Ascending aorta (tissue), 2 donors: ENCODE measurements around the gene OR4Q3. TPM values are rescaled to one million over a fixed set of nuclear protein-coding genes. Genes with fewer than 3 reads are reported as not detected.
"Not testable (repeated sequence)": the region's sequence is repeated elsewhere in the genome, so short reads cannot be mapped to it uniquely, and the experiment has no call there.

Source experiments
- DNase-seq, 2 donors: peaks; one replicate each; pipeline ENCODE4 v3.0.0-alpha.2; 2019; ENCODE audit warnings: low spot score in 2 of 2
- H3K27ac ChIP-seq, 2 donors: fragments of 200-600 bp; sonication (generic); one replicate each; pipeline ENCODE4 v1.5.1; 2016 to 2017; ENCODE audit warnings: mild to moderate bottlenecking in 1 of 2
- H3K27me3 ChIP-seq: fragments of 200-600 bp; sonication (generic); one replicate; pipeline ENCODE4 v1.5.1; 2017
- H3K36me3 ChIP-seq, 2 donors: fragments of 200-600 bp; sonication (generic); one replicate each; pipeline ENCODE4 v1.5.1; 2016
- H3K4me1 ChIP-seq, 2 donors: fragments of 200-600 bp; sonication (generic); one replicate each; pipeline ENCODE4 v1.5.1; 2016 to 2017; ENCODE audit warnings: mild to moderate bottlenecking in 1 of 2
- H3K4me3 ChIP-seq, 2 donors: fragments of 200-600 bp; sonication (generic); one replicate each; pipeline ENCODE4 v1.5.1; 2016 to 2017; ENCODE audit warnings: mild to moderate bottlenecking in 1 of 2
- H3K9me3 ChIP-seq, 2 donors: fragments of 200-600 bp; sonication (generic); one replicate each; pipeline ENCODE4 v1.5.1; 2016
- CTCF ChIP-seq, 3 experiments: fragments of 200-600 bp in 2 of 3; fragments of 450-650 bp in 1 of 3; sonication (generic) in 2 of 3; IDR thresholded peaks; one replicate each; pipeline ENCODE4 v1.5.1; 2016 to 2019; ENCODE audit warnings: antibody characterized with exemption in 3 of 3, mild to moderate bottlenecking in 1 of 3, moderate library complexity in 1 of 3
- intact Hi-C: fragments of 100-400 bp; cut with DNase I; formaldehyde crosslinking; loops from one replicate; pipeline ENCODE4 v1.15.1; 2023
- total RNA-seq: library from RNA; depleted of rRNA; stranded (reverse); fragments of >200 nt; gene quantifications from one replicate; pipeline ENCODE4 v1.1.0, GENCODE V29; 2016

OR4Q3 gene
- total RNA-seq, 1 donor from 2014 or later = not detected

- no peak for TF ChIP-seq CTCF (IDR thresholded peaks at IDR 0.05)
- H3K27ac ChIP-seq = no peak overlapping the region
- H3K4me1 ChIP-seq = no peaks in the 10 kb centered on the region
- H3K27me3 ChIP-seq = no peaks in the 10 kb centered on the region
- H3K4me3 ChIP-seq = no peak overlapping the region
- intact Hi-C loops = no loop called here
- H3K36me3 ChIP-seq = no peaks in the 10 kb centered on the region
- DNase-seq = no peak
- peaks cover 0 to 7% of the 10 kb centered on the region in 2 donors for H3K9me3 ChIP-seq
These were observed 28.6 kb downstream of the OR4Q3 start for GRCh38 chr14:19771895-19772430.

DNA sequence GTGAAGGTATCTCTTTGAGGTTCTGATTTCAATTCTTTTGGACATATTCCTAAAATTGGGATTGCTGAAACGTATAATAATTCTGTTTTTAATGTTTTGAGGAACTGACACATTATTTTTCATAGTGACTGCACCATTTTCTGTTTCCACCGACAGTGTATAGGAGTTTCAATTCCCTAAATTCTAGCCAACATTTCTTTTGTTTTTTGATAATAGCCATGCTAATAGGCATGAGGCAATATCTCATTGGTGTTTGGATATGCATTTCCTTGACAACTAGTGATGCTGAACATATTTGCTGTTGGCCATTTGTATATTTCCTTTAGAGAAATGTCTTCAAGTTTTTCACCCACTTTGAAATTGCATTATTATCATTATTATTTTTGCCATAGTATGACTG is 29.1 kb downstream of the OR4Q3 start:
- H3K4me3 ChIP-seq, intact Hi-C loops, DNase-seq, H3K9me3 ChIP-seq, H3K27me3 ChIP-seq, H3K27ac ChIP-seq, H3K4me1 ChIP-seq, H3K36me3 ChIP-seq: not testable (repeated sequence)

GRCh38 chr14:19773204-19773603 is 29.8 kb downstream of the OR4Q3 start, which contains the start of gene OR4M1:
OR4M1 (plus strand) TSS chr14:19773504; CDS start chr14:19780323, 6,819 bp downstream.
- H3K4me3 ChIP-seq, H3K27me3 ChIP-seq, H3K36me3 ChIP-seq, DNase-seq, H3K4me1 ChIP-seq, H3K9me3 ChIP-seq, H3K27ac ChIP-seq, intact Hi-C loops: not testable (repeated sequence)

DNA sequence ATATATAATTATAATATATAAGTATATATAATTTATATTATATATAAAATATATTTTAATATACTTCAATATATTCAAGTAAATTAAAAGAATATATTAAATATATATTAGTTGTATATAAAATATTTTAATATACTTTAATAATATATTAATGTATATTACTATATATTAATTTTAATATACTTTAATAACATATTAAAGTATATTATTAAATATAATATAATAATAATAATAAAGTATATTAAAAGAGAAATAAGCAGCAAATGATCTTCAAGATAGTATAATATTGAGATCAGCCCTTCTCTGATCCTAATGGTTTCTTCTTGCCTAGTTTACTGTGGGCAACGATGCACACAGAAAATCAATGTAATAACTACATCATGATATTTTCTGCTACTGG is 32.2 kb downstream of the OR4Q3 start:
- H3K4me3 ChIP-seq = no peak overlapping the region
- no peak overlapping the region for H3K27ac ChIP-seq
- intact Hi-C loops = no loop called here
- H3K36me3 ChIP-seq = no peaks in the 10 kb centered on the region
- TF ChIP-seq CTCF (IDR thresholded peaks at IDR 0.05) = no peak
- no peaks in the 10 kb centered on the region for H3K27me3 ChIP-seq
- H3K4me1 ChIP-seq = no peaks in the 10 kb centered on the region
- no peak for DNase-seq
- peaks cover 0 to 7% of the 10 kb centered on the region in 2 donors for H3K9me3 ChIP-seq

DNA sequence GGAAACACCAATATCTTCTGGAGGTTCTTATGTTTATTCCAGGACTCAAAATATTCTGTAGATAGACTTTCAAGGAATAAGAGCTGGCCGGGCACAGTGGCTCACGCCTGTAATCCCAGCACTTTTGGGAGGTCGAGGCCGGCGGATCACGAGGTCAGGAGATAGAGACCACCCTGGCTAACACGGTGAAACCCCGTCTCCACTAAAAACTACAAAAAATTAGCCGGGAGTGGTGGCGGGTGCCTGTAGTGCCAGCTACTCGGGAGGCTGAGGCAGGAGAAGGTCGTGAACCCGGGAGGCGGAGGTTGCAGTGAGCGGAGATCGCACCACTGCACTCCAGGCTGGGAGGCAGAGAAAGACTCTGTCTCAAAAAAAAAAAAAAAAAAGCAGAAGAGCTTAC is 42.5 kb downstream of the OR4Q3 start:
- H3K4me3 ChIP-seq, H3K4me1 ChIP-seq, DNase-seq, H3K27me3 ChIP-seq, H3K36me3 ChIP-seq, H3K9me3 ChIP-seq, intact Hi-C loops, H3K27ac ChIP-seq: not testable (repeated sequence)

DNA sequence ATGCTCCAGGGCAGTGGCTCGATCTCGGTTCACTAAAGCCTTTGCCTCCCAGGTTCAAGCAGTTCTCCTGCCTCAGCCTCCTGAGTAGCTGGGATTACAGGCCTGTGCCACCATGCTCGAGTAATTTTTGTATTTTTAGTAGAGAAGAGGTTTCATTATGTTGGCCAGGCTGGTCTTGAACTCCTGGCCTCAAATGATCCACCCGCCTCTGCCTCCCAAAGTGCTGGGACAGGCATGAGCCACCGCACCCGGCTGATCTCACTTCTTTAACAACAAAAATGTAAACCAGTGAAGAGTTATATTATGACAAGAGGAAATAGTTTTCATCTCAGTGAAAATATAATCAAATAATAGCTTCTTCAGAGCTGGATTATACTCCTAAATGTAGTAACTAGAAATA is 43.9 kb downstream of the OR4Q3 start:
- H3K36me3 ChIP-seq, DNase-seq, H3K4me3 ChIP-seq, H3K4me1 ChIP-seq, H3K9me3 ChIP-seq, H3K27me3 ChIP-seq, H3K27ac ChIP-seq, intact Hi-C loops: not testable (repeated sequence)

DNA sequence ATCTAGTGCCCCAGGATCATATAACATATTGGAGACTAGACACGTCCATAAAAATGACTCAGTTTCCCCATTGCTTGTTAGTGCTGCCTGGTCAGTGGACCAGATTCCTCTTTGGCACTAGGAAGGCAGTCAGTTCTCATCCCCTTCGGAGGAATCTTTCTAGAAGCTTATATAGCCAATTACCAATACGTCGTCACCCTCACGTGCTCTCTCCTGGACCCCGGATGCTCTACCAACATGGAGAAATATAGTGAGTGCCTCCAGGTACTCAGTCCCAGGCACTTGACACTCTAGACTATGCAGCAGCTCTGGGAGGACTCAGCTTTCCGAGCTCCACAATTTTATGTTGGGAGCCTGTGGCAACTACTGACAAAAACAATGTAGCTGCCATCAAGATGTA is 44.8 kb downstream of the OR4Q3 start:
- H3K4me3 ChIP-seq, H3K36me3 ChIP-seq, H3K4me1 ChIP-seq, H3K9me3 ChIP-seq, DNase-seq, H3K27ac ChIP-seq, intact Hi-C loops, H3K27me3 ChIP-seq: not testable (repeated sequence)

DNA sequence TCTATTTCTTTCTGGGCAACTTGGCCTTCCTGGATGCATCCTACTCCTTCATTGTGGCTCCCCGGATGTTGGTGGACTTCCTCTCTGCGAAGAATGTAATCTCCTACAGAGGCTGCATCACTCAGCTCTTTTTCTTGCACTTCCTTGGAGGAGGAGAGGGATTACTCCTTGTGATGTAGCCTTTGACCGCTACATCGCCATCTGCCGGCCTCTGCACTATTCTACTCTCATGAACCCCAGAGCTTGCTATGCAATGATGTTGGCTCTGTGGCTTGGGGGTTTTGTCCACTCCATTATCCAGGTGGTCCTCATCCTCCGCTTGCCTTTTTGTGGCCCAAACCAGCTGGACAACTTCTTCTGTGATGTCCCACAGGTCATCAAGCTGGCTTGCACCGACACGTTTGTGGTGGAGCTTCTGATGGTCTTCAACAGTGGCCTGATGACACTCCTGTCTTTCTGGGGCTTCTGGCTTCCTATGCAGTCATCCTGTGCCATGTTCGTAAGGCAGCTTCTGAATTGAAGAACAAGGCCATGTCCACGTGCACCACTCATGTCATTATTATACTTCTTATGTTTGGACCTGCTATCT is 53.2 kb downstream of the OR4Q3 start:
- intact Hi-C loops, H3K27ac ChIP-seq, H3K4me3 ChIP-seq, H3K36me3 ChIP-seq, DNase-seq, H3K4me1 ChIP-seq, H3K9me3 ChIP-seq, H3K27me3 ChIP-seq: not testable (repeated sequence)

Other genes with a start within 250 kb of the OR4Q3 start
- gene OR11H2, start 29.7 kb upstream of the OR4Q3 start, total RNA-seq = not detected
- not detected for gene OR4M1, start 29.9 kb downstream of the OR4Q3 start, total RNA-seq
- gene OR4N2, start 60.2 kb downstream of the OR4Q3 start, total RNA-seq = not detected
- gene OR4K2, start 131.6 kb downstream of the OR4Q3 start, total RNA-seq = not detected
- not detected for gene OR4K5, start 177.0 kb downstream of the OR4Q3 start, total RNA-seq
- not detected for gene OR4K1, start 187.3 kb downstream of the OR4Q3 start, total RNA-seq
- not detected for gene OR4K15, start 232.0 kb downstream of the OR4Q3 start, total RNA-seq